OCI-LY3 (cell line): ENCODE results near the gene MICB.

ENCODE experiments used
- EZH2phosphoT487 ChIP-seq: fragments of 200-600 bp; shearing (Covaris generic); IDR thresholded peaks from 2 replicates; pipeline ENCODE4 v1.6.1; 2018; ENCODE audit warnings: antibody characterized with exemption, mixed run types, low read depth
- TF ChIP-seq, protein P1 (sequence below): fragments of 200-600, 300-600 bp; sonication (generic); IDR thresholded peaks from 2 replicates; pipeline ENCODE4 v1.5.1; 2014; ENCODE audit warnings: antibody characterized with exemption, low read length, low read depth

DNA sequence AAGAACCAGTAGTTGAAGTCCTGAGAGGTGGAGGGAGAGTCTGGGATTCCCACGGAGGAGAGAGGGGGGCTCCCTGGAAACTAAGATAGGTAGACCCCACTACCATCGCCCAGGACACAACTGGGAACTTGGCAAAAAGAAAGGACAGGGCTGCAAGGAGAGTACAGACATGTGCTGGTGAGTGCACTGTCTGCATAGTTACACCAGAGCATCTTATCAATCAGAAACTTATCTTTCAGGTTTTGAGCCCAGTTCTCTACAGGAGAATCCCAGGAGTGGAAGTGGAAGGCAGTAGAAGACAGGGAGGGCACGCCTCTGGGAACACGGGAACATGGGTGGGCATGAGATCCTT is 61.6 kb downstream of the MICB start:
- TF ChIP-seq, protein P1, sequence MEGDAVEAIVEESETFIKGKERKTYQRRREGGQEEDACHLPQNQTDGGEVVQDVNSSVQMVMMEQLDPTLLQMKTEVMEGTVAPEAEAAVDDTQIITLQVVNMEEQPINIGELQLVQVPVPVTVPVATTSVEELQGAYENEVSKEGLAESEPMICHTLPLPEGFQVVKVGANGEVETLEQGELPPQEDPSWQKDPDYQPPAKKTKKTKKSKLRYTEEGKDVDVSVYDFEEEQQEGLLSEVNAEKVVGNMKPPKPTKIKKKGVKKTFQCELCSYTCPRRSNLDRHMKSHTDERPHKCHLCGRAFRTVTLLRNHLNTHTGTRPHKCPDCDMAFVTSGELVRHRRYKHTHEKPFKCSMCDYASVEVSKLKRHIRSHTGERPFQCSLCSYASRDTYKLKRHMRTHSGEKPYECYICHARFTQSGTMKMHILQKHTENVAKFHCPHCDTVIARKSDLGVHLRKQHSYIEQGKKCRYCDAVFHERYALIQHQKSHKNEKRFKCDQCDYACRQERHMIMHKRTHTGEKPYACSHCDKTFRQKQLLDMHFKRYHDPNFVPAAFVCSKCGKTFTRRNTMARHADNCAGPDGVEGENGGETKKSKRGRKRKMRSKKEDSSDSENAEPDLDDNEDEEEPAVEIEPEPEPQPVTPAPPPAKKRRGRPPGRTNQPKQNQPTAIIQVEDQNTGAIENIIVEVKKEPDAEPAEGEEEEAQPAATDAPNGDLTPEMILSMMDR = no peak
- TF ChIP-seq EZH2phosphoT487 = no peak
